GM23338 (cell line): ENCODE measurements around the gene AFAP1L2. TPM values are rescaled to one million over a fixed set of nuclear protein-coding genes. Genes with fewer than 3 reads are reported as not detected.

Experiments
- ATAC-seq: fragments of 200-7000 bp; cut with Tn5 transposase; 3 replicates; pipeline ENCODE4 v1.9.1; 2020
- DNase-seq: peaks from one replicate; pipeline ENCODE4 v3.0.0-alpha.2; 2015; ENCODE audit warnings: low spot score
- H2AFZ ChIP-seq: fragments of 200-600 bp; sonication (generic); 2 replicates; pipeline ENCODE4 v1.8.0; 2016; ENCODE audit warnings: antibody characterized with exemption, mild to moderate bottlenecking, moderate library complexity
- H3F3A ChIP-seq: fragments of 200-600 bp; sonication (generic); replicated peaks from 2 replicates; pipeline ENCODE4 v1.8.0; 2017; ENCODE audit warnings: antibody characterized with exemption, mixed run types, low read depth
- H3K27ac ChIP-seq: fragments of 200-600 bp; sonication (generic); 2 replicates; pipeline ENCODE4 v1.6.1; 2016; ENCODE audit warnings: low read depth
- H3K27me3 ChIP-seq: fragments of 200-600 bp; sonication (generic); 2 replicates; pipeline ENCODE4 v1.8.0; 2016; ENCODE audit warnings: mild to moderate bottlenecking, mixed run types, moderate library complexity; ENCODE audit not compliant: insufficient read depth
- H3K36me3 ChIP-seq: fragments of 200-600 bp; sonication (generic); 2 replicates; pipeline ENCODE4 v1.8.0; 2016; ENCODE audit warnings: mild to moderate bottlenecking; ENCODE audit not compliant: insufficient read depth
- H3K4me1 ChIP-seq: fragments of 200-600 bp; sonication (generic); 2 replicates; pipeline ENCODE4 v1.8.0; 2016; ENCODE audit warnings: mild to moderate bottlenecking, moderate library complexity; ENCODE audit not compliant: insufficient read depth
- H3K4me2 ChIP-seq: fragments of 200-600 bp; sonication (generic); 2 replicates; pipeline ENCODE4 v1.7.1; 2017; ENCODE audit warnings: mixed run types
- H3K4me3 ChIP-seq: fragments of 200-600 bp; sonication (generic); 2 replicates; pipeline ENCODE4 v1.6.1; 2016; ENCODE audit warnings: mixed run types
- H3K79me2 ChIP-seq: fragments of 200-600 bp; sonication (generic); replicated peaks from 2 replicates; pipeline ENCODE4 v1.8.0; 2017; ENCODE audit warnings: mild to moderate bottlenecking; ENCODE audit not compliant: insufficient read depth
- H3K9me2 ChIP-seq: fragments of 200-600 bp; sonication (generic); 2 replicates; pipeline ENCODE4 v1.8.0; 2017; ENCODE audit not compliant: insufficient read depth
- H4K20me1 ChIP-seq: fragments of 200-600 bp; sonication (generic); replicated peaks from 2 replicates; pipeline ENCODE4 v1.8.0; 2017; ENCODE audit warnings: mild to moderate bottlenecking; ENCODE audit not compliant: insufficient read depth
- H3K27ac Mint-ChIP-seq: 2 replicates; pipeline ENCODE4 v1.8.0; 2020; ENCODE audit warnings: inconsistent platforms, mild to moderate bottlenecking, moderate library complexity, mixed read lengths
- H3K27me3 Mint-ChIP-seq: 3 replicates; pipeline ENCODE4 v1.8.0; 2022; ENCODE audit warnings: low read depth, mild to moderate bottlenecking, moderate library complexity, mixed read lengths, inconsistent platforms; ENCODE audit not compliant: insufficient read depth, poor library complexity
- H3K36me3 Mint-ChIP-seq: 3 replicates; pipeline ENCODE4 v1.8.0; 2021; ENCODE audit warnings: low read depth, mild to moderate bottlenecking, inconsistent platforms, moderate library complexity, mixed read lengths
- H3K4me1 Mint-ChIP-seq: 3 replicates; pipeline ENCODE4 v1.8.0; 2020; ENCODE audit warnings: mild to moderate bottlenecking, inconsistent platforms, mixed read lengths
- H3K4me3 Mint-ChIP-seq: 3 replicates; pipeline ENCODE4 v1.8.0; 2021; ENCODE audit warnings: moderate library complexity, mild to moderate bottlenecking, inconsistent platforms, mixed read lengths
- H3K9me3 Mint-ChIP-seq: 3 replicates; pipeline ENCODE4 v1.8.0; 2020; ENCODE audit warnings: moderate library complexity, mild to moderate bottlenecking, inconsistent platforms, mixed read lengths
- CTCF ChIP-seq, 2 experiments: fragments of 200-600 bp in 1 of 2; sonication (generic) in 1 of 2; conservative IDR thresholded peaks; 2 replicates each; pipeline versions ENCODE4 v1.5.1 to v1.6.1; 2016 to 2017; ENCODE audit warnings: antibody characterized with exemption in 2 of 2, low read depth in 2 of 2, mild to moderate bottlenecking in 2 of 2, moderate library complexity in 1 of 2
- EZH2 ChIP-seq: fragments of 200-600 bp; sonication (generic); IDR thresholded peaks from one replicate; pipeline ENCODE4 v1.8.0; 2017; ENCODE audit warnings: antibody characterized with exemption, mild to moderate bottlenecking, low read depth; ENCODE audit not compliant: unreplicated experiment
- EZH2phosphoT487 ChIP-seq: fragments of 200-600 bp; sonication (generic); IDR thresholded peaks from one replicate; pipeline ENCODE4 v1.8.1; 2018; ENCODE audit warnings: antibody characterized with exemption; ENCODE audit not compliant: unreplicated experiment
- JUNB ChIP-seq: IDR thresholded peaks from one replicate; pipeline ENCODE4 v1.6.1; 2016; ENCODE audit warnings: antibody characterized with exemption; ENCODE audit not compliant: unreplicated experiment
- NANOG ChIP-seq: IDR thresholded peaks from 2 replicates; pipeline ENCODE4 v1.6.1; 2016; ENCODE audit warnings: antibody characterized with exemption, borderline replicate concordance
- STAT1 ChIP-seq: IDR thresholded peaks from one replicate; pipeline ENCODE4 v1.6.1; 2016; ENCODE audit warnings: antibody characterized with exemption; ENCODE audit not compliant: unreplicated experiment
- ZNF114 ChIP-seq: fragments of 250-450 bp; sonication (Bioruptor Pico); IDR thresholded peaks from 2 replicates; pipeline ENCODE4 v1.5.0; 2020; ENCODE audit warnings: mild to moderate bottlenecking, moderate library complexity
- ZNF331 ChIP-seq: fragments of 250-450 bp; sonication (Bioruptor Pico); IDR thresholded peaks from 2 replicates; pipeline ENCODE4 v1.5.0; 2020; ENCODE audit warnings: low read depth, mild to moderate bottlenecking, moderate library complexity
- ZNF462 ChIP-seq: fragments of 250-450 bp; sonication (Bioruptor Pico); IDR thresholded peaks from 2 replicates; pipeline ENCODE4 v1.5.0; 2020; ENCODE audit warnings: mild to moderate bottlenecking, moderate library complexity
- polyA plus RNA-seq: library from polyadenylated mRNA; unstranded; fragments of >200 nt; fragmentation: Nextera tagmentation; extraction: Ambion mirVana; gene quantifications from 2 replicates; pipeline ENCODE4 v1.2.1, GENCODE V29; 2016
- total RNA-seq: library from RNA; depleted of rRNA; stranded (reverse); fragments of >200 nt; shearing (Covaris generic); gene quantifications from 2 replicates; pipeline ENCODE4 v1.2.3, GENCODE V29; 2014

The AFAP1L2 gene
- total and polyA plus RNA-seq, 2 experiments from 2014 or later, result 2.3 to 6.5 TPM

- peaks cover 12% of the 10 kb centered on the region for H3K27me3 Mint-ChIP-seq
- H3K36me3 ChIP-seq, result no peaks in the 10 kb centered on the region
- H3K4me1 ChIP-seq, result no peaks in the 10 kb centered on the region
- H3K27ac ChIP-seq, result no peak overlapping the region
- H2AFZ ChIP-seq, result no peak overlapping the region
- TF ChIP-seq CTCF (conservative IDR thresholded peaks at IDR 0.05; ENCODE audit: low read depth in 2 of 2), result no peak
- TF ChIP-seq ZNF114 (CRISPR knock-in tag), result no peak
- no peak for ATAC-seq
- H3K27me3 ChIP-seq, result no peaks in the 10 kb centered on the region
- H3K4me2 ChIP-seq, result no peak overlapping the region
- H3K9me3 Mint-ChIP-seq, result no peaks in the 10 kb centered on the region
- DNase-seq, result no peak
- H3K27ac Mint-ChIP-seq, result no peak overlapping the region
- no peaks in the 10 kb centered on the region for H3F3A ChIP-seq
- H3K36me3 Mint-ChIP-seq, result no peaks in the 10 kb centered on the region
- no peaks in the 10 kb centered on the region for H4K20me1 ChIP-seq
- H3K9me2 ChIP-seq, result no peaks in the 10 kb centered on the region
- peak overlapping the region; percentile 69; the same call in 1 of the 2 replicates for H3K4me3 ChIP-seq
- peak overlapping the region; percentile 76; the same call in 2 of the 3 replicates for H3K4me3 Mint-ChIP-seq
- H3K79me2 ChIP-seq, result no peaks in the 10 kb centered on the region
- H3K4me1 Mint-ChIP-seq, result peaks cover 6% of the 10 kb centered on the region
These were observed 98.8 kb downstream of the AFAP1L2 start for GRCh38 chr10:114305521-114305925.

GRCh38 chr10:114304571-114305421 is 99.5 kb downstream of the AFAP1L2 start:
- peak overlapping the region; percentile 69 for H3K4me3 ChIP-seq
- H2AFZ ChIP-seq, result peak overlapping the region; percentile 67
- H4K20me1 ChIP-seq, result no peaks in the 10 kb centered on the region
- DNase-seq (peak; percentile 93), ATAC-seq (peak; percentile 94)
- H3K4me1 ChIP-seq, result no peaks in the 10 kb centered on the region
- no peaks in the 10 kb centered on the region for H3K36me3 ChIP-seq
- H3K9me2 ChIP-seq, result no peaks in the 10 kb centered on the region
- H3K27me3 Mint-ChIP-seq, result peaks cover 9% of the 10 kb centered on the region
- peaks cover 6% of the 10 kb centered on the region for H3K4me1 Mint-ChIP-seq
- no peaks in the 10 kb centered on the region for H3K27me3 ChIP-seq
- no peaks in the 10 kb centered on the region for H3K36me3 Mint-ChIP-seq
- H3K4me3 Mint-ChIP-seq, result peak overlapping the region; percentile 76
- no peak overlapping the region for H3K27ac ChIP-seq
- H3K9me3 Mint-ChIP-seq, result no peaks in the 10 kb centered on the region
- peak overlapping the region; percentile 80 for H3K4me2 ChIP-seq
- H3K79me2 ChIP-seq, result no peaks in the 10 kb centered on the region
- no peaks in the 10 kb centered on the region for H3F3A ChIP-seq
- H3K27ac Mint-ChIP-seq, result no peak overlapping the region
- TF ChIP-seq JUNB (no peak), EZH2phosphoT487 (no peak), NANOG (no peak), CTCF (conservative IDR thresholded peaks at IDR 0.05; ENCODE audit: low read depth in 2 of 2) (peak; percentile 65 to 71), EZH2 (no peak), STAT1 (no peak), ZNF331 (CRISPR knock-in tag) (no peak), ZNF114 (CRISPR knock-in tag) (no peak), ZNF462 (CRISPR knock-in tag) (no peak)
